ENCODE measurements around the gene CENPV.
"Not testable (repeated sequence)": the region's sequence is repeated elsewhere in the genome, so short reads cannot be mapped to it uniquely, and the experiment has no call there.

Gene CENPV

GRCh38 chr17:16312061-16312460 is 41.2 kb downstream of the CENPV start:
- not testable (repeated sequence) for DNase-seq

- DNase-seq, result no peak
Measured at GRCh38 chr17:16306211-16306610, 47.1 kb downstream of the CENPV start.

- peak; percentile 33 for DNase-seq
Measured at GRCh38 chr17:16304830-16305229, 48.4 kb downstream of the CENPV start.

GRCh38 chr17:16302856-16303255 is 50.4 kb downstream of the CENPV start:
- no peak for DNase-seq

- DNase-seq, result no peak
Measured at GRCh38 chr17:16301963-16302855, 51.1 kb downstream of the CENPV start.

- DNase-seq, result no peak
Measured at GRCh38 chr17:16300554-16300953, 52.7 kb downstream of the CENPV start.

- DNase-seq, result no peak
Measured at GRCh38 chr17:16298140-16298662, 55.1 kb downstream of the CENPV start.

GRCh38 chr17:16297367-16298139 is 55.7 kb downstream of the CENPV start:
- no peak for DNase-seq

GRCh38 chr17:16296072-16296471 is 57.2 kb downstream of the CENPV start:
- not testable (repeated sequence) for DNase-seq

- DNase-seq, result no peak
Measured at GRCh38 chr17:16294560-16294959, 58.7 kb downstream of the CENPV start.

GRCh38 chr17:16293931-16294330 is 59.3 kb downstream of the CENPV start:
- DNase-seq, result no peak
